H1 (cell line): ENCODE measurements around the gene PIP5K1B. TPM values are rescaled to one million over a fixed set of nuclear protein-coding genes. Genes with fewer than 3 reads are reported as not detected.

Experiments used
- CHD7 ChIP-seq: fragments of 300-600 bp; sonication (generic); IDR thresholded peaks from 2 replicates; pipeline ENCODE4 v1.7.1; 2012; ENCODE audit warnings: low read length, moderate library complexity, mild to moderate bottlenecking, inconsistent platforms; ENCODE audit not compliant: insufficient replicate concordance
- EP300 ChIP-seq, 2 experiments: IDR thresholded peaks; 1 replicate in 1 of 2; 2 replicates in 1 of 2; pipeline ENCODE4 v1.6.1; 2011 to 2012; ENCODE audit warnings: low read depth in 2 of 2, low read length in 2 of 2, mild to moderate bottlenecking in 2 of 2, borderline replicate concordance in 1 of 2, inconsistent platforms in 1 of 2, moderate library complexity in 1 of 2
- GTF2F1 ChIP-seq: IDR thresholded peaks from 2 replicates; pipeline ENCODE4 v1.6.1; 2012; ENCODE audit warnings: low read depth, low read length, improper control_type of control experiment, borderline replicate concordance
- RAD21 ChIP-seq, 2 experiments: IDR thresholded peaks in 1 of 2; conservative IDR thresholded peaks in 1 of 2; 2 replicates each; pipeline ENCODE4 v1.6.1; 2011; ENCODE audit warnings: low read depth in 2 of 2, low read length in 2 of 2, improper control_type of control experiment in 1 of 2, inconsistent platforms in 1 of 2, mild to moderate bottlenecking in 1 of 2, moderate library complexity in 1 of 2
- TEAD4 ChIP-seq: IDR thresholded peaks from 2 replicates; pipeline ENCODE4 v1.6.1; 2012; ENCODE audit warnings: low read depth, low read length, inconsistent platforms, mixed read lengths
- polyA plus RNA-seq, 7 experiments: library from polyadenylated mRNA; depleted of rRNA in 3 of 7; stranded (reverse) in 5 of 7; unstranded in 2 of 7; fragments of >200 nt in 5 of 7; fragments of 200-250 nt in 2 of 7; gene quantifications; 1 replicate in 5 of 7; 2 replicates in 1 of 7; 4 replicates in 1 of 7; pipeline versions ENCODE4 v1.2.1 to v1.2.3, GENCODE V29; 2011 to 2013; ENCODE audit warnings: missing spikeins in 2 of 7, mixed read lengths in 2 of 7
- total RNA-seq: library from RNA; stranded (reverse); fragmentation: NEBNext Ultra II Directional; extraction: Animal tissue kit (Norgen Biotek cat#: 25700); gene quantifications from 2 replicates; pipeline ENCODE4 v1.2.1, GENCODE V29; 2021

Gene PIP5K1B
- total and polyA plus RNA-seq, 2 of the 8 experiments (the other 6 are each of a cell fraction or from before 2014, with no cell fraction given): 4.7 to 7.7 TPM

DNA sequence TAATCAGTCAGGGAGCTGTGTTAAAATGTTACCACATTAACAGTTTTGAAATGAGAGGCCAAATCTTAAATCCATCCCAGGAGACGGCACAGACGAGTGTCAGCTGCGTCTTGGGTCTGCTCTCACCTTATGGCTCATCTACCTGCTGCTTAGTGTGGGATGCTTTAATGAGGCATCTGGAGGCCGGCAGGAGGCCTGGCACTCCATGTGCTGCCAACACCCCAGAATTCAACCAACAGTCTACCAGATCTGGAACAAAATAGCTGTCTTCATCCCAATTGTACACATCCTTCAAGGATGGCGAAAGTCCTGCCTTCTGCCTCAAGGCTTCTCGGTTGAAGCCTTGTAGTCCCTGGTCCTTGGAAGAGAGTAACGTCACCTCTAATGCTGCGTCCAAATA is 296.9 kb downstream of the PIP5K1B start (continued):
- TF ChIP-seq CHD7 (no peak), GTF2F1 (no peak), EP300 (IDR thresholded peaks at IDR 0.05; ENCODE audit: borderline replicate concordance in 1 of 2, low read depth in 2 of 2, low read length in 2 of 2) (no peak), TEAD4 (no peak), RAD21 (IDR thresholded peaks at IDR 0.05 in 1 of 2, conservative IDR thresholded peaks at IDR 0.05 in 1 of 2; ENCODE audit: low read depth in 2 of 2, low read length in 2 of 2) (no peak)
